ENCODE results near the gene IKZF2.

GRCh38 chr2:213152888-213153287 is 1.5 kb upstream of the IKZF2 start:
- TF ChIP-seq CTCF (IDR thresholded peaks at IDR 0.05) = no peak
- no peak for TF ChIP-seq ZFX (IDR thresholded peaks at IDR 0.05; ENCODE audit: borderline replicate concordance)
